ENCODE data around the gene BIRC5. TPM values are rescaled to one million over a fixed set of nuclear protein-coding genes. Genes with fewer than 3 reads are reported as not detected.
"Not testable (repeated sequence)": the region's sequence is repeated elsewhere in the genome, so short reads cannot be mapped to it uniquely, and the experiment has no call there.

The BIRC5 gene
- total and polyA plus RNA-seq, 2 experiments from 2014 or later = 17.7 to 65.2 TPM

GRCh38 chr17:78168903-78169793, 44.9 kb upstream of the BIRC5 start:
- TF ChIP-seq CTCF (IDR thresholded peaks at IDR 0.05; ENCODE audit: low read depth, low read length) = no peak
- Histone ChIP-seq H3K9me3 (ENCODE audit: low read depth) (no peaks in the 10 kb centered on the region), H3K27ac (peak overlapping the region; percentile 82), H3K4me1 (ENCODE audit: low read depth) (peaks cover 22% of the 10 kb centered on the region), H3K36me3 (peaks cover 6% of the 10 kb centered on the region), H3K27me3 (no peaks in the 10 kb centered on the region), H3K4me3 (peak overlapping the region; percentile 71)
- DNase-seq (ENCODE audit: low read depth in 1 of 2, low spot score in 1 of 2) = peak in 1 of 2 donors; percentile 67

- H3K27ac ChIP-seq = peak overlapping the region; percentile 98
- peaks cover 33% of the 10 kb centered on the region for H3K4me1 ChIP-seq (ENCODE audit: low read depth)
- no peaks in the 10 kb centered on the region for H3K27me3 ChIP-seq
- no peak for DNase-seq (ENCODE audit: low read depth in 1 of 2, low spot score in 1 of 2)
- no peak overlapping the region for H3K4me3 ChIP-seq
- no peaks in the 10 kb centered on the region for H3K9me3 ChIP-seq (ENCODE audit: low read depth)
- no peak for TF ChIP-seq CTCF (IDR thresholded peaks at IDR 0.05; ENCODE audit: low read depth, low read length)
- peaks cover 6% of the 10 kb centered on the region for H3K36me3 ChIP-seq
Measured at GRCh38 chr17:78170692-78171590, 43.1 kb upstream of the BIRC5 start.

GRCh38 chr17:78171591-78172248, 42.3 kb upstream of the BIRC5 start:
- H3K27me3 ChIP-seq; DNase-seq (ENCODE audit: low read depth in 1 of 2, low spot score in 1 of 2); H3K9me3 ChIP-seq (ENCODE audit: low read depth); H3K4me3 ChIP-seq; H3K36me3 ChIP-seq: not testable (repeated sequence)
- peak overlapping the region; percentile 98 for H3K27ac ChIP-seq
- peaks cover 39% of the 10 kb centered on the region for H3K4me1 ChIP-seq (ENCODE audit: low read depth)

- H3K4me3 ChIP-seq = no peak overlapping the region
- TF ChIP-seq CTCF (IDR thresholded peaks at IDR 0.05; ENCODE audit: low read depth, low read length) = no peak
- no peaks in the 10 kb centered on the region for H3K27me3 ChIP-seq
- no peaks in the 10 kb centered on the region for H3K9me3 ChIP-seq (ENCODE audit: low read depth)
- peaks cover 6% of the 10 kb centered on the region for H3K36me3 ChIP-seq
- peak; percentile 29 to 87 for DNase-seq (ENCODE audit: low read depth in 1 of 2, low spot score in 1 of 2)
- peaks cover 44% of the 10 kb centered on the region for H3K4me1 ChIP-seq (ENCODE audit: low read depth)
- H3K27ac ChIP-seq = peak overlapping the region; percentile 98
Measured at GRCh38 chr17:78172249-78173051, 41.6 kb upstream of the BIRC5 start.

- peak in 1 of 2 donors; percentile 60 for DNase-seq (ENCODE audit: low read depth in 1 of 2, low spot score in 1 of 2)
- peaks cover 44% of the 10 kb centered on the region for H3K4me1 ChIP-seq (ENCODE audit: low read depth)
- no peak overlapping the region for H3K4me3 ChIP-seq
- H3K9me3 ChIP-seq (ENCODE audit: low read depth) = no peaks in the 10 kb centered on the region
- no peak for TF ChIP-seq CTCF (IDR thresholded peaks at IDR 0.05; ENCODE audit: low read depth, low read length)
- H3K27me3 ChIP-seq = no peaks in the 10 kb centered on the region
- peaks cover 6% of the 10 kb centered on the region for H3K36me3 ChIP-seq
- peak overlapping the region; percentile 98 for H3K27ac ChIP-seq
Measured at GRCh38 chr17:78173097-78173715, 40.8 kb upstream of the BIRC5 start.
